Tongue (tissue), 2 donors: ENCODE measurements around the gene EIF4A3. TPM values are rescaled to one million over a fixed set of nuclear protein-coding genes. Genes with fewer than 3 reads are reported as not detected.

Source experiments
- DNase-seq: peaks from one replicate; pipeline ENCODE4 v3.0.0-alpha.2; 2015
- total RNA-seq: library from RNA; depleted of rRNA; stranded (reverse); fragments of >200 nt; gene quantifications from one replicate; pipeline ENCODE4 v1.2.3, GENCODE V29; 2014

Gene EIF4A3
- total RNA-seq, result 88.5 TPM

DNA sequence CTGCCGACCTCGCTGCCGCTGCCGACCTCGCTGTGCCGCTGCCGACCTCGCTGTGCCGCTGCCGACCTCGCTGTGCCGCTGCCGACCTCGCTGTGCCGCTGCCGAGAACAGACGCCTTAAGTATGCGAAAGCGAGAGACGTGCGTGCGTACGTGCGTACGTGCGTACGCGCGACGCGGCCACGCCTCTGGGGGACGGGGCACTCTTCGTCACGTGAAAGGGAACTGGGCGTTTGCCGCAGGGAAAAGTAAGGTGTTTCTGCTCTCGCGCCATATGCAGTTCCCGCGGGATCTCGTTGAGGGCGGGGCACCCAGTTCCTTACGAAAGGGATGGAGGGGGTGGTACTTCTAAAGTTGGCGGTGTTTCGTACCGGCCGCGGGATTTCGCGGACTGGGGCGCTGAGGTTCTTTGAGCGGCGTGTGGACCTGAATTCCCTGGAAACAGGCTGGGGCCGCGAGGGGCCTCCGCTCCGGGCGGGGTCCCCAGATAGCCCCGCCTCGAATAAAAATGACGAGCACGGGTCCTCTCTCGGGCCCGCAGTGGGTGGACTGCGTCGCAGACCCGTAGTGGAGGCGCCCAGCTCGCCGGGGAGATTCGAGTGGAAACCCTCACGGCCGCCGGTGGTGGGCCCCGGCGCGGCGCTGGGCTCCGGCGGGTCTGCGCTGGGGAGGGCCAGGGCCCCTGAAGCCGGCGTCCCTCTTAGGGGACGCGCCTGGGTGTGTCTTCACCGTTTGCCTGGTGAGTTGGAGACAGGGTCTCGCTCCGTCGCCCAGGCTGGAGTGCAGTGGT lies at the start of gene EIF4A3:
TSS of gene EIF4A3 (minus strand) at position 94 of the 788 bp plus-strand sequence. CDS start 167 bp downstream, outside the sequence.
- DNase-seq, result peak; percentile 99

DNA sequence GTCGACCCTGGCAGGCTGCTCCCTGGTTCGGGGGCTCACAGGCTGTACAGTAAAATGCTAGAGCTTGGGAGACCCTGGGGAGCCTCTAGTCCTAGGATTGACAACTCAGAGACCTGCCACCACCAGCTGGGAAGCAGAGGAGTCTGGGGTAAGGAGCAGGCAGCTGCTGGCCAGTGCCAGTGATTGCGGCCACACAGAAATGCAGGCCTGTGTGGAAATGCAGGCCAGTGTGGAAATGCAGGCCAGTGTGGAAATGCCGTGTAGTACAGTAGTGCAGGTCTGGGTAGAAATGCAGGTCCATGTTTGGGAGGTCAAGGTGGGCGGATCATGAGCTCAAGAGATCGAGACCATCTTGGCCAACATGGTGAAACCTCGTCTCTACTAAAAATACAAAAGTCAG lies 49.7 kb upstream of the EIF4A3 start:
- DNase-seq, result no peak

DNA sequence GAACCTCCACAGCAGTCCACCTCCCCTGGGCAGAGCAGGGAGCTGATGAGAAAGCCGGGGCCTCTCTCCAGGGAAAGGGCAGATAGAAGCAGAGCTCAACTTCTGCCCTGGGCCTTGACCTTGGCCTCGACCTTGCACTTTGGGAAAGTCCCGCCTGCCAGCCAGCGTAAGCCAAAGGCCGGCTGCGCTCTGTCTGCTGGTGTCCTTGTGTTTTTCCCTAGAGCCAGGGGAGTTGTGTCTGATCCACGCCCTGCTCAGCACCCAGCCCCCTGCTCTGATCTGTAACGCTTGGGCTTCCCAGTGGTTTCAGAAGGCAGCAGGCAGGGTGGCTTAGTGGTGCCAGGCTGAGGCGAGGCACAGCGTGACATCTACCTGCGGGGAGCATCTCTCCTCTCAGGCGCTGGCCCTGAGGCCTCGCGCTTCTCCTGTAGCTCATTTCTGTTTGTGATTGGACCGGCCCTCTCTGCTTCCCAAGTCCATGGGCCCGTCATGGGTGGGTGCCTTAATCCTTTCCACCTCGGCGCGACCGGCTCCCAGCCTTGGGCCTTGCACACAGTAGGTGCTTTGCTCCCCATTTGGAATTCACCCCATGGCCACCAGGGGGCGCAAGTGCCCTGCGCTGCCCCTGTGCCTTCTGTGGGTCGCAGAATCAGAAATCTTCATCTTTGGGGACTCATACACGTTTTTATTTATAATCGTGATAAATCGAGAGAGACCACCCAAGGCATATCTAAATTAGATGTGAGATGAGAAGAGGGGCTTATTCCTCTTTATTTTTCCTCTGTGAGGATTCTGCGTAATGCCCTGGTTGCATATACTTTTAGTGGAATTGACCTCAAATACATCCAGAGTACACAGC lies 49.0 kb upstream of the EIF4A3 start:
- DNase-seq, result peak; percentile 13

DNA sequence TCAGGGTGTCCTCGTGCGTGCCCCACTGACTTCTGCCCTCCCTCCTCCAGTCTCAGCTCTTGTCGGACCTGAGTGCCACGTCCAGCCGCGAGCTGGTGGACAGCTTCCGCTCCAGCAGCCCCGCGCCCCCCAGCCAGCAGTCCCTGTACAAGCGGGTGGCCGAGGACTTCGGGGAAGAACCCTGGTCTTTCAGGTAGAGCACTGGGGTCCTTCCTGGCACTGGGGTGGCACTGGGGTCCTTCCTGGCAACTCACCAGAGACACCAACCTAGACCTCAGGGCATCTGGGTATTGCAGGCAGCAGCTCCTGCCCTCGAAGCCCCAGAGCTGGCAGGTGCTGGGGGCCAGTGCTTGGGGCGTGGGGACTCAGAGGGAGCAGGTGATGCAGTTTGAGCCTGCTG lies 48.2 kb upstream of the EIF4A3 start:
- no peak for DNase-seq

DNA sequence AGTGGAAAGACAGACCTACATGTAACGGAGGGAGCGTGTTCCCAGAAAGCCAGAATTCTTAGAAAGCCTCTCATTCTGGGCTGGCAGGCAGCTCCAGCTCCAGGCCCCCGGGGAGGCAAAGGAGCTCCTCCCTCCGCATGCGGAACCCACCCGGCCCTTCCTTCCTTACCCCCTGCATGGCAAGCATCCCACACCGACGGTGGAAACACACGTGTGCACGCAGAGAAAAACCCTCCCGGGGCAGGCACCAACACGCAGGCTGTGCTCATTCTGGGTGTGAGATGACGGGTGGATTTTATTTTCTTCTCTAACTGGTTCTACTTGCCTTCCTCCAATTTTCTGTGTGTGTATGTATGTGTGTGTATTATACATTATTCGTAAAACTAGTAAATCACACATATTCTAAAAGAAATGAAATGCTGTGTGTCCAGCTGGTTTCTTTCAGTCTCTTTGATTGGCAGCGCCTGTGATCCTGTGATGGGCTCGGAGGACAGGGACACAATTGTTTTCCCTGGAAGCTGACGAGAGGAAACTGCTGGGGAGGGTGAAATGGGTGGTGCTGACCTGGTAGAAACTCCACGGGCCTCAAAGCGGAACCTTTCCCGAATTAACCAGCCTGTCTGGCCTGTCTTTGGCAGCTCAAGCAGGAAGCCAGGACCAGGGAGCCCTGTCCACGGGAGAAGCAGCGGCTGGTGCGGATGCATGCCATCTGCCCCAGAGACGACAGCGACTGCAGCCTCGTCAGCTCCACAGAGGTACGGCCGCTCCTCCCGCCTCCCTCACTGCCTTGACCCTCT lies 45.1 kb upstream of the EIF4A3 start:
- DNase-seq, result peak; percentile 67

DNA sequence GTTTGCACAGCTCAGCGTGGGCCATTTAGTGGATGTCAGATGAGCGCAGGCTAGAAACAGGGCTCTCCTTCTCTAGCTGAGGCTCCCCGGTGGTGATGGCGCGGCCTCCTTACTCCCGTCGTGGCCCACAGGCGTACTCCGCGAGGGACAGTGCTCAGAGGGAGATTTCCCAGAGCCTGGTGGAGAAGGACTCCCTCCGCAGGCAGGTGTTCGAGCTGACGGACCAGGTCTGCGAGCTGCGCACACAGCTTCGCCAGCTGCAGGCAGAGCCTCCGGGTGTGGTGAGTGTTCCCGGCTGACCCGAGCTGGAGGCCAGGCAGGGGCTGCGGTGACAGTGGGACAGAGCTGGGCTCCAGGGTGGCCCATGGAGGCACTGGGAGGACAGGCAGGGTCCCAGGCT lies 44.3 kb upstream of the EIF4A3 start:
- no peak for DNase-seq

DNA sequence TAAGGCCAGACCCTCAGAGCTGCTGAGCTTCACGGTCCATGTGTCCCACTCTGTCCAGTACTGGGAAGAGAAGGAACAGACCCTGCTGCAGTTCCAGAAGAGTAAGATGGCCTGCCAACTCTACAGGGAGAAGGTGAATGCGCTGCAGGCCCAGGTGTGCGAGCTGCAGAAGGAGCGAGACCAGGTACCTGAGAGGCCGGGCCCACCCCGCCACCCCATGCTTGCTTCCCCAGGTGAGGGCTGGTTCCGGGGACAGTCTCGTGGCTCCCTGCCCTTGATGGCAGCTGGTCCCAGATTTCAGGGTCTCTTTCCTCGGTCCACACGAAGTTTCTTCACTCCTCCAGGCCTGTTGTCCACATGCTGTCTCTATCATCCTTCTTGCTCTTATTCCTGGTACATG lies 43.8 kb upstream of the EIF4A3 start:
- no peak for DNase-seq

DNA sequence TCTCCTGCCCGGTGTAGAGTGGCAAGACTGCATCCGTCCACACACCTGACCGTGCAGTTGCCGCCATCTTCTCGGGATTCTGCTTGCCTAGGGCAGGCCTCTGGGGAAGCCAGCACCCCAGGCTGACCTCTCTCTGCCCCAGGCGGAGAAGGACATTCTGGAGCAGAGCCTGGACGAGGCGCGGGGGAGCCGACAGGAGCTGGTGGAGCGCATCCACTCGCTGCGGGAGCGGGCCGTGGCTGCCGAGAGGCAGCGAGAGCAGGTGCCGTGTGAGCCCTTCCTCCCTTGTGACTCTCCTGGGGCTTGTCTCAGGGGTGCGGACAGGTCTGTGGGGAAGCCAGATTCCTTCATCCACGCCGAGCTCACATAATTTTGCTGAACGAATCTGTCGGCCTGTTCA lies 42.7 kb upstream of the EIF4A3 start:
- no peak for DNase-seq

DNA sequence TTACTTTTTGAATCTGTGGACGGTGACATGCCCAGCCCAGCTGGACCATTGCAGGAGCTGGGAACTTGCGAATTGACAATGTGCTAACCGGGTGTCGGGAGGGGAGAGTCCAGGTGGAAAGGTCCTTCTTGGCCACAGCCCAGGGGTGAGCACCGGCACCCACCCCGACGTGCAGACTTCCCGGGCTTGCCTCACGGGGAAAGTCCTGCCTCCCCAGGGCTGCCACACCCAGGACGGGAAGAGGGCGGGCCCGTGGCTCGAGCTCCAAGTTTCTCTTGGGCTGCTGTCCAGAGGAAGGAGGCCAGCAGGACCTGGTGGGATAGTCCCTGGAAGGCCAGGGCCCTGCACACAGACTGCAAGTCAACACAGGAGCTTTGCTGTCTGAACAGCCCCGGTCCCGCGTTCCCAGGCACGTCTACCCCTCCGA lies 40.6 kb upstream of the EIF4A3 start:
- DNase-seq, result no peak

DNA sequence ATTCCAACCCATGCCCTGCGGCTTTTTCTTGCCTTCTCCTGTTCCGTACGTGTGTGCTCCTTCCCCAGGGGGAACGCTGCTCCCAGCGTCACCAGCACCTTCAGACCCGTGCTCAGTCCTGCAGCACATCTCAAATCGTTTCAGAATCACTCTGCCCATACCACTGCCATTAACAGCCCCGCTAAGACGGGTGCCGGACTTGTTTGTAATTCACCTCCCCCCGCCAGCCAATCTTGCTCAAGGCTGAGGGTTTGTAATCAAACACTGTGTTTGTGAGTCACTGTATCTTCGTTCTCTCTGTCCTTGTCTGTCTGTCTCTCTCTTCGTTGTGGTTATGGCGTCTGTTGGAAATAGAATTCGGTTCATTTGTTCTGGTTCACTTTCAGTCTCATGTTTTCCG lies 40.2 kb upstream of the EIF4A3 start:
- no peak for DNase-seq

DNA sequence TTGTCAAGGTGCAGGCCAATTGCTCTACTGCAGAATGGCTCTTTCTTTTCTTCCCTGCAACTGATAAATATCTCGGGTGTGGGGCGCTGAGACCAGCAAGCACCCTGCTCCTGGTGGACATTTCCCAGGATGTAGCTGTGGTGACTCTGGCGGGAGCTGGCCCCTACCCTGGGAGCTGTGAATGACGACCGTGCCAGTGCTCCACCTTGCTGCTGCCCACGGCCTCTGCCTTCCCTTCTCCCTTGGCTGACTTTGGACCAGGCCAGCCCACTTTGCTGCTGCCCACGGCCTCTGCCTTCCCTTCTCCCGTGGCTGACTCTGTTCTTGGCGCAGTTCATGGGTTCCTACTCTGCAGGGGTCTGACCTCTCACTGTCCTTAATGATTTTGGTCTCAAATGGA lies 39.0 kb upstream of the EIF4A3 start:
- DNase-seq, result no peak

DNA sequence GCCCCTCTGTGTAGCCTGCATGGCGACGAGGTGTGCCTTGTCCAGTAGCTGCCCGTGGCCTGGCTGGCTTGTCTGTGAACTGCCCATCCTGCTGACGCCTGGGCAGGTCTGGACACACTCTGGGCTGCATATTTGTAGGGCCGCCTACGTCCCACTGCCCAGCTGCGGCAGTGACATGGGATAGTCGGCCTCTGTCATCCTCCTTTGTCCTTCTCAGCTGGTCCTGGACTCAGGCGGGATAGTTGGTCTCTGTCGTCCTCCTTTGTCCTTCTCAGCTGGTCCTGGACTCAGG lies 37.4 kb upstream of the EIF4A3 start:
- DNase-seq, result no peak

DNA sequence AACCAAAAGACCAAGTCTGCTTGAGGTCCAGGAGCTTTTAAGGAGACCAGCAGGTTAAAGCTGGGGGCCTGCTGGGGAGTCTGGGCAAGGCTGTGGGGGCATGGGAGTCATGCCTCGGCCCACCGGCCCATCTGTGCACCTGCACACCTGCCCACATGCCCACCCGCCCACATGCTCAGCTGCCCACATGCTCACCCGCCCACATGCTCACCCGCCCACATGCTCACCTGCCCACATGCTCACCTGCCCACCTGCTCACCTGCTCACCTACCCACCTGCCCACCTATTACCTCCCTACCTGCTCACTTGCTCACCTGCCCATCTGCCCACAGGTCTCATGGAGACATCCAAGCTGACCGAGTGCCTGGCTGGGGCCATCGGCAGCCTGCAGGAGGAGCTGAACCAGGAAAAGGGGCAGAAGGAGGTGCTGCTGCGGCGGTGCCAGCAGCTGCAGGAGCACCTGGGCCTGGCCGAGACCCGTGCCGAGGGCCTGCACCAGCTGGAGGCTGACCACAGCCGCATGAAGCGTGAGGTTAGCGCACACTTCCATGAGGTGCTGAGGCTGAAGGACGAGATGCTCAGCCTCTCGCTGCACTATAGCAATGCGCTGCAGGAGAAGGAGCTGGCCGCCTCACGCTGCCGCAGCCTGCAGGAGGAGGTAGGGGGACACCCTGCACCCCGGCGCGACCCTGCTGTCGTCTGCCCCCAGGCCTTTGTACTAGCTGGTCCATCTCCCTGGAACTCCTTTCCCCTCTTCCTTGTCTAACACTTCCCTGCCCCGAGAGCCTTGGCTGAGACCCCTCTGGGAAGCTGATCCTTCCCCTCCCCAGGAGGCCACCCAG lies 36.9 kb upstream of the EIF4A3 start:
- DNase-seq, result no peak

DNA sequence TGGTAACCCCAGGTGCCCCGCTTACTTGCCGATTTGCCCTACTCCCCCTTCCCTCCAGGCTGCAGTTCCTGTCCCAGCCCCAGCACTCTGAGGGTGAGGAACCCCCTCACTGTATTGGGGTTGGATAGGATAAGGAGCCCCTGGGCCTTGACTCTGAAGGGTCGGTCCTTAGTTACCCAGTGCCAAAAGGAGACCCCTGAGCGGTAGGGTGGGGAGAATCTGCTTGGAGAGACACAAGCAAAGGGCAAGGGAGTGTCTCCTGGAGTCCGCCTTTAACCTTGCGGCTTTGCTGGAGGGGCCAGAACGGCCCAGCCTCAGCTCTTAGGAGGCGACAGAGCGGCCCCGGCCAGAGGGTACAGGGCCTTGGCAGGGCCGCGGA lies 35.9 kb upstream of the EIF4A3 start:
- DNase-seq, result no peak

DNA sequence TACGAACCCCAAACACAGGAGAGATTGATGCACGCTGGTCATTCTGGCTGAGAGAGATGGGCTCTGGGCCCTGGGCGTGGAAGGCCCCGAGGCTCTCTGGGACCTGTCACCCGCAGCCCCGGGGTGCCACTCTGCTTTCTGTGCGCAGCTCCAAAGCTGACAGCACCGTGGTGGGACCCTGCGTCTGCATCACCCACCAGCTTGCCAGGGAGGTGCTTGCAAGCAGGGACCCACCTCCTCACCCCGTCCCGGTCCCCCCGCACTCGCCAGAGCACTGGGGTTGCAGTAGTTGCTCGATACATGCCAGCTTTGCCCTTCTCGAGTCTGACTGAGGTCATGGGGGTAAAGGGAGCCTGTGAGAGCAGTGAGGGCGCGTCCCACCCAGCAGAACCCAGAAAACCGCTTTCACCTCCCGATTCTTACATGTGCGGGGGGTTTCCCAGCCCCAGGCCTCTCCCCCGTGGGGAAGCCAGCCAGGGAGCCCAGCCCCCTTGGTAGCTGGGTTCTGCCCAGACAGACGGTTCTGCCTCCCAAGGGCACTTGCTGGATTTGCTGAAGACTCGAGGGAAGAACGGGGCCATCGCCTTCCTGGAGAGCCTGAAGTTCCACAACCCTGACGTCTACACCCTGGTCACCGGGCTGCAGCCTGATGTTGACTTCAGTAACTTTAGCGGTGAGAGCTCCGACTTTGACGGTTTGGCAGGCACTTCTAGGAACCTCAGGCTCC lies 35.4 kb upstream of the EIF4A3 start:
- DNase-seq, result no peak

DNA sequence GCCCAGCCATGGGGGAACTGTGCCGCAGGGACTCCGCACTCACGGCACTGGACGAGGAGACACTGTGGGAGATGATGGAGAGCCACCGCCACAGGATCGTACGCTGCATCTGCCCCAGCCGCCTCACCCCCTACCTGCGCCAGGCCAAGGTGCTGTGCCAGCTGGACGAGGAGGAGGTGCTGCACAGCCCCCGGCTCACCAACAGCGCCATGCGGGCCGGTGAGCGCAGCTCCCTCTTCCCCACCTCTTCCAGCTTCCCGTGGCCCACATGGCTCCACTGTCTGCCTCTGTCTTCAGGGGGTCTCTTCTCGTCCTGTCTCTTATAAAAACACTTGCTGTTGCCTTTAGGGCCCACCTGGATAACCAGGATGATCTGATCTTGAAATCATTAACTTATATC lies 34.5 kb upstream of the EIF4A3 start:
- no peak for DNase-seq

DNA sequence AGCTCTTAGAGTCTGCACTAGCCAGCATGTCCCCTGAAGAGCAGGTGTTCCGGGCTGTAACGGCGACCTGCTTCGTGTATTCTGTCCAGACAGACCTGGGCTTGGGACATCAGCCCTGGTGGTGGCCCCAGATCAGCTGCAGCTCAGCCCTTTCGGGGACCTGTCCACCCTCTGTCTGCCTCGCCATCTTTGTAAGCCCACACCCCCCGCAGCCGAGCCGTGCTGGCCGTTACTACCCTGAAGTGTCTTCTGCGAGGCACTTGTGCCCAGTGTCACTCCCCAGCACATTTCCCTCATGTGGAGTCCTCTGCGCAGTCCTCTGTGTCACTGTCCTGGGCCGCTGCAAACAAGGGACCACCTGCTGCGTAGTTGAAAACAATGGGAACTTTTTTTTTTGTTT lies 33.3 kb upstream of the EIF4A3 start:
- no peak for DNase-seq

DNA sequence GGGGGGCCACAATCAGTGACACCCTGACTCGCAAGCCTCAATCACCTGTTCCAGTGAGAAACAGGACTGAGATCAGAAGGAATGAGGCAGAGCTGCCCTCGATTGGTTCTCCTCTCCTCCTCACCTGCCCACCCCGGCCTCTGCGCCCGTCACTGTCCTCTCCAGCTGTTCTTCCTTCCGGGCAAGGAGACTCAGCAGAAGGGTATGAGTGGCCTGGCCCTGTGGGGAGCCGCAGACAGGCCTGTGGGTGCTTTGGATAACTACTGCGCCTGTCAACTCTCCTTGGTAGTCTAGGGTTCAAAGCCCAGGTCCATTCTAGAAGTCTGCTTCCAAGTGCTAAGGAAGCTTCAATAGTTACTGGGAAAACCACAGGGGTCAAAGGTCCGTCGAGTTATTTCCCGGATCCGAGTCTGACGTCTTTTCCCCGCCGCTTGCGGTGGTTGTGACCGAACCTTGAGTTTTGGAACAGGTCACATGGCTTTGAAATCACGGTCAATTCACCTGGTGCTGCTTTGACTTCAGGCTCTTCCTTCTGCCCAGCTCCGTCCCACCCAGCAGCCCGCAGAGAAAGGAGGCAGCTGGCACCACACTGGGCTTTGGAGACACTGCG lies 31.2 kb upstream of the EIF4A3 start:
- no peak for DNase-seq

DNA sequence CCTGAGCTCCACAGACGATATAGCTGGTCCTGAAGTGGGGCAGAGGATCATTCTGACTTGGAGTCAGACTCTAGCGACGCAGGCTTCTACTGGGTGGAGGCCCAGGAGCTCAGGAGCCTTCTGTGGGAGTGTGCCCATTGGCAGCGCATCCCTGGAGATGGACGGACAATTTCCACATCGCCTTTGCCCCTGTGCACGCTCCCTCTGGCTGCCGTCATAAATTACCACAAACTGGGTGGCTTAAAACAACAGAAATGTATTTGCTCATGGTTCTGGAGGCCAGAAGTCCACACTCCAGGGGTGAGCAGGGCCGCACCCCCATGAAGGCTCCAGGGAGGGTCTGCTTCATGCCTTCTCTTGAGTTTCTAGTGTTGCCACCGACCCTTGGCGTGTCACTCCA lies 29.8 kb upstream of the EIF4A3 start:
- DNase-seq, result no peak

DNA sequence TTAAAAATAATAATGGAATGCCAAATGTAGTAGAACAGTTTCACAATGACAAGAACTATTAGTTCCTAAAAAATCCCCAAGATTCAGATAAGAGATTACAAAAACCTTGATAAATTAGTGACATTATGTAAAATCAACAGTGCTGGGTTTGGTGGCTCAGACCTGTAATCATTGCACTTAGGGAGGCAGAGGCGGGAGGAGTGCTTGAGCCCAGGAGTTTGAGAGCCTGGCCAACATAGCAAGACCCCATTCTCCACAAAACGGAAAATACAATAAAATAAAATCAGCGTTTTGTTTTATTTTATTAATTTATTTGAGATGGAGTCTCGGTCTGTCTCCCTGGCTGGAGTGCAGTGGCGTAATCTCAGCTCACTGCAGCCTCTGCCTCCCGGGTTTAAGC lies 27.0 kb upstream of the EIF4A3 start:
- DNase-seq, result no peak

DNA sequence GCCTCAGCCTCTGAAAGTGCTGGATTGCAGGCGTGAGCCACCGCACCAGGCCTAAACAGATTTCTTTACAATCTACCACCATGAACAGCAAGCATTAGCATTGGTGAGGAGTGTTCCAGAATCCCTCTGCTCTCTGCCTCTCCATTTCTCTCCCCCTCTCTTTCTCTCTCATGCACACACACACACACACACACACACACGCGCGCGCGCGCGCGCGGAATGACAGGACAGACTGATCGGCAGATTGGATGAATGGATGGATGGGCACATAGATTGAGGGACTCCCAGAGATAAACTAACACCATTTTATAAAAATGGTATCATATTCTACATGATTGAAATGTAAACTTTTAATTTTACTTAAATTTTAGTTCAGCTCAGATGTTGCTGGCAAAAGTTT lies 26.2 kb upstream of the EIF4A3 start:
- DNase-seq, result no peak
